ENCODE measurements around the gene DHTKD1.
"Not testable (repeated sequence)": the region's sequence is repeated elsewhere in the genome, so short reads cannot be mapped to it uniquely, and the experiment has no call there.

DHTKD1 gene

GRCh38 chr10:12067336-12067735 is 1.4 kb upstream of the DHTKD1 start:
- DNase-seq (ENCODE audit: low read depth in 2 of 2), result no peak

- not testable (repeated sequence) for DNase-seq (ENCODE audit: low read depth in 2 of 2)
Measured at GRCh38 chr10:12071441-12071840, 2.7 kb downstream of the DHTKD1 start.

- DNase-seq (ENCODE audit: low read depth in 2 of 2), result no peak
Measured at GRCh38 chr10:12073526-12073925, 4.8 kb downstream of the DHTKD1 start.

- DNase-seq (ENCODE audit: low read depth in 2 of 2), result no peak
Measured at GRCh38 chr10:12077580-12078180, 8.9 kb downstream of the DHTKD1 start.

- no peak for DNase-seq (ENCODE audit: low read depth in 2 of 2)
Measured at GRCh38 chr10:12081470-12081869, 12.7 kb downstream of the DHTKD1 start.

GRCh38 chr10:12081879-12082557 is 13.3 kb downstream of the DHTKD1 start:
- DNase-seq (ENCODE audit: low read depth in 2 of 2), result no peak

- no peak for DNase-seq (ENCODE audit: low read depth in 2 of 2)
Measured at GRCh38 chr10:12088919-12089318, 20.2 kb downstream of the DHTKD1 start.

- DNase-seq (ENCODE audit: low read depth in 2 of 2), result no peak
Measured at GRCh38 chr10:12091421-12091820, 22.7 kb downstream of the DHTKD1 start.

- DNase-seq (ENCODE audit: low read depth in 2 of 2), result not testable (repeated sequence)
Measured at GRCh38 chr10:12097361-12097760, 28.6 kb downstream of the DHTKD1 start.

GRCh38 chr10:12097791-12098190 is 29.0 kb downstream of the DHTKD1 start:
- DNase-seq (ENCODE audit: low read depth in 2 of 2), result no peak

GRCh38 chr10:12098966-12099365 is 30.2 kb downstream of the DHTKD1 start:
- DNase-seq (ENCODE audit: low read depth in 2 of 2), result no peak

GRCh38 chr10:12103802-12104201 is 35.0 kb downstream of the DHTKD1 start:
- DNase-seq (ENCODE audit: low read depth in 2 of 2), result no peak

- DNase-seq (ENCODE audit: low read depth in 2 of 2), result no peak
Measured at GRCh38 chr10:12107781-12108180, 39.0 kb downstream of the DHTKD1 start.

- no peak for DNase-seq (ENCODE audit: low read depth in 2 of 2)
Measured at GRCh38 chr10:12109286-12109685, 40.5 kb downstream of the DHTKD1 start.

GRCh38 chr10:12111528-12111927 is 42.8 kb downstream of the DHTKD1 start:
- DNase-seq (ENCODE audit: low read depth in 2 of 2), result no peak

- DNase-seq (ENCODE audit: low read depth in 2 of 2), result no peak
Measured at GRCh38 chr10:12113627-12114026, 44.9 kb downstream of the DHTKD1 start.

GRCh38 chr10:12121673-12122072 is 52.9 kb downstream of the DHTKD1 start:
- DNase-seq (ENCODE audit: low read depth in 2 of 2), result no peak

- peak; percentile 92 to 98 for DNase-seq (ENCODE audit: low read depth in 2 of 2)
Measured at GRCh38 chr10:12129222-12130111, 60.7 kb downstream of the DHTKD1 start, which contains the start of gene SEC61A2. Gene SEC61A2 (plus strand): TSS chr10:12129677. CDS start chr10:12129788, 111 bp downstream.

- DNase-seq (ENCODE audit: low read depth in 2 of 2), result no peak
Measured at GRCh38 chr10:12130237-12130872, 61.6 kb downstream of the DHTKD1 start.

GRCh38 chr10:12135631-12136030 is 66.9 kb downstream of the DHTKD1 start:
- DNase-seq (ENCODE audit: low read depth in 2 of 2), result no peak

GRCh38 chr10:12140038-12140437 is 71.3 kb downstream of the DHTKD1 start:
- no peak for DNase-seq (ENCODE audit: low read depth in 2 of 2)

- no peak for DNase-seq (ENCODE audit: low read depth in 2 of 2)
Measured at GRCh38 chr10:12144538-12144937, 75.8 kb downstream of the DHTKD1 start.
